ENCODE measurements around the gene ABCC8.

GRCh38 chr11:17351172-17351509 is 125.5 kb downstream of the ABCC8 start:
- TF ChIP-seq EZH2phosphoT487 (IDR thresholded peaks at IDR 0.05; ENCODE audit: insufficient read depth, low read depth) = no peak
- TF ChIP-seq EZH2 (IDR thresholded peaks at IDR 0.05; ENCODE audit: insufficient read depth, poor library complexity, severe bottlenecking) = no peak

Data from GM23248 (cell line).